Endometrial microvascular endothelial cells (primary cell): Measurements from ENCODE around the gene PTCRA. TPM values are rescaled to one million over a fixed set of nuclear protein-coding genes. Genes with fewer than 3 reads are reported as not detected.
"Not testable (repeated sequence)": the region's sequence is repeated elsewhere in the genome, so short reads cannot be mapped to it uniquely, and the experiment has no call there.

Source experiments
- in situ Hi-C: cut with HindIII; loops from 2 replicates; pipeline ENCODE4 v1.10.0; 2017; ENCODE audit warnings: low sequenced_read_pairs, low pct_unique_long_range_greater_than_20kb; ENCODE audit errors: inconsistent ontology term
- total RNA-seq: library from RNA; depleted of rRNA; stranded (reverse); fragments of >200 nt; gene quantifications from one replicate; pipeline ENCODE4 v1.2.3, GENCODE V29; 2015; ENCODE audit errors: inconsistent ontology term

The PTCRA gene
- total RNA-seq, 1 donor from 2014 or later: not detected

GRCh38 chr6:42901538-42901957 lies 14.3 kb upstream of the PTCRA start:
- in situ Hi-C loops: no loop called here

- in situ Hi-C loops: not testable (repeated sequence)
Observed at GRCh38 chr6:42902429-42903263, 13.2 kb upstream of the PTCRA start.

- in situ Hi-C loops: no loop called here
Observed at GRCh38 chr6:42904467-42904866, 11.4 kb upstream of the PTCRA start.

- in situ Hi-C loops: no loop called here
Observed at GRCh38 chr6:42907336-42907735, 8.5 kb upstream of the PTCRA start.

GRCh38 chr6:42909835-42910234 lies 6.0 kb upstream of the PTCRA start:
- in situ Hi-C loops: no loop called here

GRCh38 chr6:42911171-42912021 lies 4.5 kb upstream of the PTCRA start:
- in situ Hi-C loops: no loop called here

GRCh38 chr6:42914546-42914945 lies 1.3 kb upstream of the PTCRA start:
- in situ Hi-C loops: no loop called here

- in situ Hi-C loops: no loop called here
Observed at GRCh38 chr6:42916288-42916687, 435 bp downstream of the PTCRA start.

- in situ Hi-C loops: no loop called here
Observed at GRCh38 chr6:42921801-42922200, 5.9 kb downstream of the PTCRA start.

- in situ Hi-C loops: no loop called here
Observed at GRCh38 chr6:42923666-42924065, 7.8 kb downstream of the PTCRA start.

- in situ Hi-C loops: no loop called here
Observed at GRCh38 chr6:42925248-42925857, 9.5 kb downstream of the PTCRA start.

- in situ Hi-C loops: no loop called here
Observed at GRCh38 chr6:42928986-42929820, 13.3 kb downstream of the PTCRA start, which contains the start of gene CNPY3. CNPY3 (plus strand) TSS chr6:42929480; CDS start chr6:42929571, 91 bp downstream.

- in situ Hi-C loops: no loop called here
Observed at GRCh38 chr6:42929821-42930360, 14.0 kb downstream of the PTCRA start.

GRCh38 chr6:42932412-42932811 lies 16.6 kb downstream of the PTCRA start:
- in situ Hi-C loops: no loop called here

- in situ Hi-C loops: no loop called here
Observed at GRCh38 chr6:42933205-42933604, 17.4 kb downstream of the PTCRA start.

- in situ Hi-C loops: no loop called here
Observed at GRCh38 chr6:42935322-42935721, 19.5 kb downstream of the PTCRA start.

GRCh38 chr6:42936398-42936797 lies 20.5 kb downstream of the PTCRA start:
- in situ Hi-C loops: no loop called here
